Caki2 (cell line): ENCODE results near the gene FBXO36. TPM values are rescaled to one million over a fixed set of nuclear protein-coding genes. Genes with fewer than 3 reads are reported as not detected.
"Not testable (repeated sequence)": the region's sequence is repeated elsewhere in the genome, so short reads cannot be mapped to it uniquely, and the experiment has no call there.

Source experiments
- DNase-seq: peaks from one replicate; pipeline ENCODE4 v3.0.0-alpha.2; 2015; ENCODE audit warnings: low read depth
- in situ Hi-C: cut with HindIII; loops from 2 replicates; pipeline ENCODE4 v1.10.0; 2016; ENCODE audit warnings: low sequenced_read_pairs, low pct_unique_long_range_greater_than_20kb, mixed read lengths
- total RNA-seq: library from RNA; depleted of rRNA; stranded (reverse); fragments of >200 nt; shearing (Covaris generic); gene quantifications from 2 replicates; pipeline ENCODE4 v1.2.3, GENCODE V29; 2014; ENCODE audit warnings: low replicate concordance

The FBXO36 gene
- total RNA-seq, 1 experiment from 2014 or later, result 1.4 TPM

GRCh38 chr2:229947544-229947943, 25.2 kb downstream of the FBXO36 start:
- in situ Hi-C loops, result no loop called here
- DNase-seq, result no peak

- DNase-seq, result no peak
- in situ Hi-C loops, result no loop called here
Observed at GRCh38 chr2:229952256-229952835, 30.0 kb downstream of the FBXO36 start.

- no peak for DNase-seq
Observed at GRCh38 chr2:229955663-229956062, 33.4 kb downstream of the FBXO36 start.

GRCh38 chr2:229956491-229956890, 34.2 kb downstream of the FBXO36 start:
- DNase-seq, result no peak
- in situ Hi-C loops, result no loop called here

More at GRCh38 chr2:229955663-229956062, 33.4 kb downstream of the FBXO36 start:
- in situ Hi-C loops, result no loop called here

- DNase-seq, in situ Hi-C loops: not testable (repeated sequence)
Observed at GRCh38 chr2:229963596-229963995, 41.3 kb downstream of the FBXO36 start.

- no peak for DNase-seq
- in situ Hi-C loops, result no loop called here
Observed at GRCh38 chr2:229969921-229970320, 47.6 kb downstream of the FBXO36 start.

GRCh38 chr2:229970406-229970805, 48.1 kb downstream of the FBXO36 start:
- in situ Hi-C loops, result no loop called here
- no peak for DNase-seq

- DNase-seq, result no peak
- in situ Hi-C loops, result no loop called here
Observed at GRCh38 chr2:229971298-229971790, 49.0 kb downstream of the FBXO36 start.

GRCh38 chr2:229974266-229974665, 52.0 kb downstream of the FBXO36 start:
- in situ Hi-C loops, result no loop called here

GRCh38 chr2:229980431-229981184, 58.3 kb downstream of the FBXO36 start:
- DNase-seq, result peak; percentile 55
- in situ Hi-C loops, result no loop called here

More at GRCh38 chr2:229974266-229974665, 52.0 kb downstream of the FBXO36 start:
- no peak for DNase-seq

GRCh38 chr2:229993236-229993635, 70.9 kb downstream of the FBXO36 start:
- DNase-seq, result no peak
- in situ Hi-C loops, result no loop called here

GRCh38 chr2:229996320-229996719, 74.0 kb downstream of the FBXO36 start:
- DNase-seq, result no peak
- in situ Hi-C loops, result no loop called here

- in situ Hi-C loops, result no loop called here
- no peak for DNase-seq
Observed at GRCh38 chr2:229997565-229997964, 75.3 kb downstream of the FBXO36 start.

- in situ Hi-C loops, result no loop called here
- no peak for DNase-seq
Observed at GRCh38 chr2:230000118-230000841, 78.0 kb downstream of the FBXO36 start.

GRCh38 chr2:230007931-230008707, 85.8 kb downstream of the FBXO36 start:
- peak; percentile 35 for DNase-seq
- in situ Hi-C loops, result no loop called here

- DNase-seq, result no peak
- in situ Hi-C loops, result no loop called here
Observed at GRCh38 chr2:230008708-230009066, 86.4 kb downstream of the FBXO36 start.

GRCh38 chr2:230010501-230010900, 88.2 kb downstream of the FBXO36 start:
- in situ Hi-C loops, result no loop called here
- no peak for DNase-seq

- in situ Hi-C loops, result no loop called here
- DNase-seq, result no peak
Observed at GRCh38 chr2:230011617-230012016, 89.3 kb downstream of the FBXO36 start.
